AG04450 (cell line): ENCODE results near the gene PNLDC1. TPM values are rescaled to one million over a fixed set of nuclear protein-coding genes. Genes with fewer than 3 reads are reported as not detected.

Source experiments
- CTCF ChIA-PET: fragments of 300-600, 350-600 bp; formaldehyde crosslinking; extraction: SDS; loops from one replicate; lab custom pipeline; 2022; ENCODE audit warnings: antibody characterized with exemption, inconsistent platforms; lab: Charles Lee
- POLR2A ChIA-PET: fragments of 350-600 bp; formaldehyde crosslinking; extraction: SDS; loops from one replicate; lab custom pipeline; 2021; ENCODE audit warnings: antibody characterized with exemption, inconsistent platforms; lab: Yijun Ruan, JAX
- DNase-seq: peaks from one replicate; pipeline ENCODE4 v3.0.0-alpha.2; 2011; ENCODE audit warnings: low read depth, low spot score
- H3K27ac ChIP-seq: one replicate; pipeline ENCODE4 v1.5.1; 2012; ENCODE audit warnings: low read depth, low read length, control low read depth
- H3K27me3 ChIP-seq: one replicate; pipeline ENCODE4 v1.6.0; 2012; ENCODE audit warnings: low read length; ENCODE audit not compliant: control insufficient read depth, insufficient read depth
- H3K4me3 ChIP-seq: 2 replicates; pipeline ENCODE4 v1.5.1; 2011; ENCODE audit warnings: mild to moderate bottlenecking, low read depth, low read length, control low read depth
- H3K9me3 ChIP-seq: 2 replicates; pipeline ENCODE4 v1.5.1; 2012; ENCODE audit warnings: low read length; ENCODE audit not compliant: control insufficient read depth, insufficient read depth
- polyA plus RNA-seq: library from polyadenylated mRNA; depleted of rRNA; stranded (reverse); fragments of >200 nt; gene quantifications from 2 replicates; pipeline ENCODE4 v1.2.3, GENCODE V29; 2011
- TF ChIP-seq, protein P1 (sequence below): IDR thresholded peaks from 2 replicates; pipeline ENCODE4 v1.5.1; 2011; ENCODE audit warnings: low read depth, low read length, control low read depth, inconsistent platforms

PNLDC1 gene
- polyA plus RNA-seq, 1 experiment = 0.19 TPM

- peak; percentile 34 for DNase-seq
- H3K9me3 ChIP-seq = no peaks in the 10 kb centered on the region; the same call in 1 of the 2 replicates
- no peak overlapping the region for H3K4me3 ChIP-seq
- ChIA-PET CTCF (no interaction called here), POLR2A (no interaction called here)
- H3K27ac ChIP-seq = peak overlapping the region; percentile 52
- no peaks in the 10 kb centered on the region for H3K27me3 ChIP-seq
- TF ChIP-seq, protein P1, sequence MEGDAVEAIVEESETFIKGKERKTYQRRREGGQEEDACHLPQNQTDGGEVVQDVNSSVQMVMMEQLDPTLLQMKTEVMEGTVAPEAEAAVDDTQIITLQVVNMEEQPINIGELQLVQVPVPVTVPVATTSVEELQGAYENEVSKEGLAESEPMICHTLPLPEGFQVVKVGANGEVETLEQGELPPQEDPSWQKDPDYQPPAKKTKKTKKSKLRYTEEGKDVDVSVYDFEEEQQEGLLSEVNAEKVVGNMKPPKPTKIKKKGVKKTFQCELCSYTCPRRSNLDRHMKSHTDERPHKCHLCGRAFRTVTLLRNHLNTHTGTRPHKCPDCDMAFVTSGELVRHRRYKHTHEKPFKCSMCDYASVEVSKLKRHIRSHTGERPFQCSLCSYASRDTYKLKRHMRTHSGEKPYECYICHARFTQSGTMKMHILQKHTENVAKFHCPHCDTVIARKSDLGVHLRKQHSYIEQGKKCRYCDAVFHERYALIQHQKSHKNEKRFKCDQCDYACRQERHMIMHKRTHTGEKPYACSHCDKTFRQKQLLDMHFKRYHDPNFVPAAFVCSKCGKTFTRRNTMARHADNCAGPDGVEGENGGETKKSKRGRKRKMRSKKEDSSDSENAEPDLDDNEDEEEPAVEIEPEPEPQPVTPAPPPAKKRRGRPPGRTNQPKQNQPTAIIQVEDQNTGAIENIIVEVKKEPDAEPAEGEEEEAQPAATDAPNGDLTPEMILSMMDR = no peak
Measured at GRCh38 chr6:159766906-159767305, 33.2 kb upstream of the PNLDC1 start.

GRCh38 chr6:159769470-159769869 lies 30.6 kb upstream of the PNLDC1 start:
- no peak overlapping the region for H3K27ac ChIP-seq
- POLR2A ChIA-PET = interaction anchor here (0.7 kb wide), 1 partner anchor 20 kb away, joined by 3 read pairs; the partner anchor contains the start of gene TCP1
- no peak for DNase-seq
- no peak overlapping the region for H3K4me3 ChIP-seq
- TF ChIP-seq, protein P1 = no peak
- CTCF ChIA-PET = interaction anchor here (0.6 kb wide), 1 partner anchor 10 kb away, joined by 3 read pairs; no protein-coding TSS in a partner anchor
- no peaks in the 10 kb centered on the region for H3K9me3 ChIP-seq
- H3K27me3 ChIP-seq = no peaks in the 10 kb centered on the region

- no peak for DNase-seq
- ChIA-PET POLR2A (no interaction called here), CTCF (interaction anchor here (0.7 to 1.3 kb wide), 2 partner anchors 81 to 1923 kb away, joined by 3 to 5 read pairs; no protein-coding TSS in a partner anchor)
- no peaks in the 10 kb centered on the region for H3K27me3 ChIP-seq
- H3K27ac ChIP-seq = no peak overlapping the region
- H3K9me3 ChIP-seq = no peaks in the 10 kb centered on the region
- TF ChIP-seq, protein P1 = no peak
- no peak overlapping the region for H3K4me3 ChIP-seq
Measured at GRCh38 chr6:159772196-159772595, 27.9 kb upstream of the PNLDC1 start.

DNA sequence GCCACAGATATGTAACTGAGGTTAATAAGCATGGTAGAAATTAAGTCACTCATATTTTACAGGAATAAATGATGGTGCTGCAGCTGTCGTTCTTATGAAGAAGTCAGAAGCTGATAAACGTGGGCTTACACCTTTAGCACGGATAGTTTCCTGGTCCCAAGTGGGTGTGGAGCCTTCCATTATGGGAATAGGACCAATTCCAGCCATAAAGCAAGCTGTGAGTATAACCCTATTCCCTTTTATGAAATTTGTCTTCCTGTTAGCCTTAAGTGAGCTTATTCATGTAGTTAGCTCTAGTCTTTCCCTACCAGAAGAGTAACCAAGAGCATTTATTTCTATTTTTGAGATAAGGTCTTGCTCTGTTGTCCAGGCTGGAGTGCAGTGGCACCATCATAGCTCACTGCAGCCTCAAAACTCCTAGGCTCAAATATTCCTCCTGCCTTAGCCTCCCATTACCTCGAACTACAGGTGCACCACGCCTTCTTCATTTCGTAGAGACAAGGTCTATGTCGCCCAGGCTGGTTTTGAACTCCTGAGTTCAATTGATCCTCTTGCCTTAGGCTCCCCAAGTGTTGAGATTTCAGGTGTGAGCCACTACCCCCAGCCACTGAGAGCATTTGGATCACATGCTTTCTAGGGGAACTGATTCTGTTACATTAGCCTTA lies 22.7 kb upstream of the PNLDC1 start:
- ChIA-PET POLR2A (no interaction called here), CTCF (interaction anchor here (0.6 to 0.7 kb wide), 2 partner anchors 144 to 190 kb away, joined by 3 to 5 read pairs; no protein-coding TSS in a partner anchor)
- H3K27ac ChIP-seq = no peak overlapping the region
- no peak for DNase-seq
- TF ChIP-seq, protein P1 = no peak
- H3K4me3 ChIP-seq = no peak overlapping the region
- H3K27me3 ChIP-seq = no peaks in the 10 kb centered on the region
- no peaks in the 10 kb centered on the region for H3K9me3 ChIP-seq

- CTCF ChIA-PET = interaction anchor here (0.6 to 0.7 kb wide), 2 partner anchors 144 to 742 kb away, joined by 3 to 5 read pairs; no protein-coding TSS in a partner anchor
- H3K9me3 ChIP-seq = no peaks in the 10 kb centered on the region
- DNase-seq = no peak
- TF ChIP-seq, protein P1 = no peak
- POLR2A ChIA-PET = no interaction called here
- no peaks in the 10 kb centered on the region for H3K27me3 ChIP-seq
- no peak overlapping the region for H3K27ac ChIP-seq
- no peak overlapping the region for H3K4me3 ChIP-seq
Measured at GRCh38 chr6:159778131-159778530, 21.9 kb upstream of the PNLDC1 start.
